ENCODE measurements around the gene GSE1. TPM values are rescaled to one million over a fixed set of nuclear protein-coding genes. Genes with fewer than 3 reads are reported as not detected.

Gene GSE1
- polyA plus RNA-seq, 1 donor (not counting 4 experiments of a cell fraction or from before 2014, with no cell fraction given): 5.0 TPM

DNA sequence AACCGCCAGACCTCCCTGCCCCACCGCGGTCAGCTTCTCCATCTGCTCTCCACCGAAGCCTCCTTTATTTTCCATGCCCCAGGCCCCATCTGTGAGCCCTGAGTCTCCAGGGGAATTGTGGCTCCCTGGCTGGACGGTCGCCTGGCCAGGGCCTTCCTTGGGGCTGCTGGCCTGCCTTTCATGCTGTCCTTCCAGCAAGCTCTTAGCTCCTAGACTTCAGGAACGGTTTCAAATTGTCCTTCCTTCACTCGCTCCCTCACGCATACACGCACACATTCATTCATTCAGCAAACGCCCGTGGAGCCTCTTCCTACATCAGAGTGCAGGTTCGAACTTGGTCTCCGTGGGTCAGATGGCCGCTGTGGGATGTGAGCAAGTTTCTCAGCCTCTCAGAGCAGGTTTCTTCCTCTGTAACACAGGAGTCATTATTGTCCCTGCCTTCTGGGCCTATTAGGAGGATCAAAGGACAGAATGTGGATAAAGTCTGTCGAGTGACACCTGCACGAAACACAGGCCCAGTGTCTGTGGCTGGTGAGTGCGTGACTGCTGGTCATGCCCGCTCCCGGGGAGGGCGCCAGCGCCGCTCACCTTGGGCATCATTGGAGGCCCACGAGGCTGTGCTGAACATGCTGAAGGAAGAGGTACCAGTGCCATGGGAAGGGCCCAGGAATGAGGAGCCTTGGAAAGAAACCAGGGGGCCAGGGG is 18.7 kb upstream of the GSE1 start:
- Histone ChIP-seq H3K36me3 (ENCODE audit: control insufficient read depth in 2 of 2, extremely low read depth in 1 of 2, insufficient read depth in 2 of 2, low read length in 2 of 2) (no peaks in the 10 kb centered on the region), H3K27me3 (ENCODE audit: control insufficient read depth, extremely low read depth, insufficient read depth, low read length) (peaks cover under 1% of the 10 kb centered on the region), H3K79me2 (ENCODE audit: control insufficient read depth, insufficient read depth, low read length) (no peaks in the 10 kb centered on the region), H3K4me1 (ENCODE audit: control insufficient read depth, extremely low read depth, insufficient read depth, low read length) (no peaks in the 10 kb centered on the region), H4K20me1 (ENCODE audit: control insufficient read depth, extremely low read depth, insufficient read depth, low read length) (no peaks in the 10 kb centered on the region), H3K9me1 (ENCODE audit: control insufficient read depth, extremely low read depth, insufficient read depth, low read length) (no peaks in the 10 kb centered on the region), H3K9me3 (ENCODE audit: control insufficient read depth, low read depth, low read length) (no peaks in the 10 kb centered on the region), H3K9ac (ENCODE audit: control insufficient read depth, extremely low read depth, insufficient read depth, low read length) (no peak overlapping the region), H3K27ac (ENCODE audit: control insufficient read depth, insufficient read depth, low read length) (no peak overlapping the region), H3K4me2 (ENCODE audit: control insufficient read depth, extremely low read depth, insufficient read depth, low read depth, low read length) (no peak overlapping the region), H2AFZ (ENCODE audit: control insufficient read depth, low read length) (no peak overlapping the region), H3K4me3 (ENCODE audit: control insufficient read depth in 2 of 3, extremely low read depth in 1 of 3, insufficient read depth in 2 of 3, low read depth in 1 of 3, low read length in 3 of 3) (no peak overlapping the region)
- DNase-seq (ENCODE audit: low read depth, low spot score): no peak
- dilution Hi-C loops (cut with MboI; ENCODE audit: extremely low pct_ligation_motif_present, low sequenced_read_pairs): no loop called here
- TF ChIP-seq, protein P1, sequence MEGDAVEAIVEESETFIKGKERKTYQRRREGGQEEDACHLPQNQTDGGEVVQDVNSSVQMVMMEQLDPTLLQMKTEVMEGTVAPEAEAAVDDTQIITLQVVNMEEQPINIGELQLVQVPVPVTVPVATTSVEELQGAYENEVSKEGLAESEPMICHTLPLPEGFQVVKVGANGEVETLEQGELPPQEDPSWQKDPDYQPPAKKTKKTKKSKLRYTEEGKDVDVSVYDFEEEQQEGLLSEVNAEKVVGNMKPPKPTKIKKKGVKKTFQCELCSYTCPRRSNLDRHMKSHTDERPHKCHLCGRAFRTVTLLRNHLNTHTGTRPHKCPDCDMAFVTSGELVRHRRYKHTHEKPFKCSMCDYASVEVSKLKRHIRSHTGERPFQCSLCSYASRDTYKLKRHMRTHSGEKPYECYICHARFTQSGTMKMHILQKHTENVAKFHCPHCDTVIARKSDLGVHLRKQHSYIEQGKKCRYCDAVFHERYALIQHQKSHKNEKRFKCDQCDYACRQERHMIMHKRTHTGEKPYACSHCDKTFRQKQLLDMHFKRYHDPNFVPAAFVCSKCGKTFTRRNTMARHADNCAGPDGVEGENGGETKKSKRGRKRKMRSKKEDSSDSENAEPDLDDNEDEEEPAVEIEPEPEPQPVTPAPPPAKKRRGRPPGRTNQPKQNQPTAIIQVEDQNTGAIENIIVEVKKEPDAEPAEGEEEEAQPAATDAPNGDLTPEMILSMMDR (optimal IDR thresholded peaks at IDR 0.05 in 1 of 3, IDR thresholded peaks at IDR 0.05 in 1 of 3, conservative IDR thresholded peaks at IDR 0.05 in 1 of 3; ENCODE audit: extremely low read depth in 1 of 3, insufficient read depth in 2 of 3, low read length in 3 of 3): no peak
- TF ChIP-seq EZH2 (IDR thresholded peaks at IDR 0.05; ENCODE audit: low read length): no peak
- no peak for FAIRE-seq

DNA sequence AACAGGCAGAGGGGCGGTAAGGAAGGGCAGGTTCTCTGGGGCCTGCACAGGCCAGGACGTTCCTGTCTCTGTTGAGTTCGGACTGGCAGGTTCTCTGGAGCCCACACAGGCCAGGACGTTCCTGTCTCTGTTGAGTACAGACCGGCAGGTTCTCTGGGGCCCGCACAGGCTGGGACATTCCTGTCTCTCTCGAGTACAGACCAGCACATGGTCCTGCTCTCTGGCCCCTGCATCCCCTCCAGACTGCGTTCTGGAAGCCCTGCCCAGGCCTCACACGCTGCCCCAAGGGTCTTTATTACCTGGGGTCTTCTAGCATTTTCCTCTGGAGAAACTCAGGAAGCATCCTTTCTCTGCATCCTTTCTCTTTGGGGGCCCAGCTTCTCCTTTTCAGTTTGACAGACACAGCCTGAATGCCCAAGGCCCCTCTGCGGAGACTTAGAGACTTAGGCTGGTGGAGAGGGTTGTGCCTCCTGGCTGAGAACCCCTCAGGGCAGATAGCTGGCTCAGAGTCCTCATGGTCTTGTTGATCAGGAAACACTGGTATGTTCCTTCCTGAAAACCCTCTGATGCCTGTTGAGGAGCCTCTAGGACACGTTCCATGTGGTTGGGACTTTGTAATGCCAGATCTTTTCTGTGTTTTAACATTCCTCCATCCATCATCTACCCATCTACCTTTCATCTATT is 18.0 kb upstream of the GSE1 start:
- Histone ChIP-seq H3K4me2 (ENCODE audit: control insufficient read depth, extremely low read depth, insufficient read depth, low read depth, low read length) (no peak overlapping the region), H3K27me3 (ENCODE audit: control insufficient read depth, extremely low read depth, insufficient read depth, low read length) (peaks cover 5% of the 10 kb centered on the region), H3K9me1 (ENCODE audit: control insufficient read depth, extremely low read depth, insufficient read depth, low read length) (no peaks in the 10 kb centered on the region), H3K9me3 (ENCODE audit: control insufficient read depth, low read depth, low read length) (no peaks in the 10 kb centered on the region), H3K27ac (ENCODE audit: control insufficient read depth, insufficient read depth, low read length) (no peak overlapping the region), H3K4me3 (ENCODE audit: control insufficient read depth in 2 of 3, extremely low read depth in 1 of 3, insufficient read depth in 2 of 3, low read depth in 1 of 3, low read length in 3 of 3) (no peak overlapping the region), H3K79me2 (ENCODE audit: control insufficient read depth, insufficient read depth, low read length) (no peaks in the 10 kb centered on the region), H2AFZ (ENCODE audit: control insufficient read depth, low read length) (no peak overlapping the region), H3K9ac (ENCODE audit: control insufficient read depth, extremely low read depth, insufficient read depth, low read length) (no peak overlapping the region), H3K36me3 (ENCODE audit: control insufficient read depth in 2 of 2, extremely low read depth in 1 of 2, insufficient read depth in 2 of 2, low read length in 2 of 2) (no peaks in the 10 kb centered on the region), H4K20me1 (ENCODE audit: control insufficient read depth, extremely low read depth, insufficient read depth, low read length) (no peaks in the 10 kb centered on the region), H3K4me1 (ENCODE audit: control insufficient read depth, extremely low read depth, insufficient read depth, low read length) (no peaks in the 10 kb centered on the region)
- DNase-seq (ENCODE audit: low read depth, low spot score) (no peak), FAIRE-seq (no peak)
- TF ChIP-seq, protein P1 (optimal IDR thresholded peaks at IDR 0.05 in 1 of 3, IDR thresholded peaks at IDR 0.05 in 1 of 3, conservative IDR thresholded peaks at IDR 0.05 in 1 of 3; ENCODE audit: extremely low read depth in 1 of 3, insufficient read depth in 2 of 3, low read length in 3 of 3): no peak
- no peak for TF ChIP-seq EZH2 (IDR thresholded peaks at IDR 0.05; ENCODE audit: low read length)
- dilution Hi-C loops (cut with MboI; ENCODE audit: extremely low pct_ligation_motif_present, low sequenced_read_pairs): no loop called here

Measured in keratinocyte (primary cell).